GM18502 (cell line): ENCODE results near the gene SPATA33.
"Not testable (repeated sequence)": the region's sequence is repeated elsewhere in the genome, so short reads cannot be mapped to it uniquely, and the experiment has no call there.

Experiments
- ATAC-seq: cut with Tn5 transposase; IDR thresholded peaks from one replicate; pipeline ENCODE4 v1.9.1; 2021; ENCODE audit warnings: mild to moderate bottlenecking; ENCODE audit not compliant: unreplicated experiment, poor library complexity

The SPATA33 gene

GRCh38 chr16:89691231-89691985 is 33.8 kb downstream of the SPATA33 start:
- no peak for ATAC-seq

DNA sequence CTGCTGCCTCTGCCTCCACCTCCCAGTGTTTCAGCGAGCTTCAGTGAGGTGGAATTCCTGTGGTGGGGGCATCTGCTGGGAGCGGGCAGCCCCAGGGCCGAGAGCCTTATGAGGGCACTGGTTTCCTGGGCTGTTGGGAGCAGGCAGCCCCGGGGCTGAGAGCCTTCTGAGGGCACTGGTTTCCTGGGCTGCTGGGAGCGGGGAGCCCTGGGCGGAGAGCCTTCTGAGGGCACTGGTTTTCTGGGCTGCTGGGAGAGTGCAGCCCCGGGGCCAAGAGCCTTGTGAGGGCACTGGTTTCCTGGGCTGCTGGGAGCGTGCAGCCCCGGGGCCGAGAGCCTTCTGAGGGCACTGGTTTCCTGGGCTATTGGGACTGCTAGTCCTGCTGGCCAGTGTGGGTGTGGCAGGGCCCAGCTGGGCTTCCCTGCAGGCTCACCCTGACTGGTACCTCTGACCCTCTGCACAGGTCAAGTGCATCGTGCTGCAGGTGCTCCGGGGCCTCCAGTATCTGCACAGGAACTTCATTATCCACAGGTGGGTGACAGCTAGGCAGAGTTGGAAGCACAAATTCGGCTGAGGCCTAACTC is 34.4 kb downstream of the SPATA33 start:
- ATAC-seq = no peak

- ATAC-seq = no peak
Observed at GRCh38 chr16:89693289-89693731, 35.7 kb downstream of the SPATA33 start.

- ATAC-seq = no peak
Observed at GRCh38 chr16:89693931-89694783, 36.5 kb downstream of the SPATA33 start.

DNA sequence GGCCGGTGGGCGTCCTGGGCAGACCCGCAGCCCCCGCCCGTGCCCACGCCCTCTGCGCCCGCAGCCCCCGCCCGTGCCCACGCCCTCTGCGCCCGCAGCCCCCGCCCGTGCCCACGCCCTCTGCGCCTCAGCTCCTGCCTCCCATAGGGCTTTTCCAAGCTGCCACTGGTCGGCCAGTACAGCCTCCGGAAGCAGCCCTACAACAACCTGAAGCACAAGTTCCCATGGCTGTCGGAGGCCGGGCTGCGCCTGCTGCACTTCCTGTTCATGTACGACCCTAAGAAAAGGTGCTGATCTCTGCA is 37.1 kb downstream of the SPATA33 start:
- not testable (repeated sequence) for ATAC-seq

GRCh38 chr16:89695086-89695874 is 37.6 kb downstream of the SPATA33 start:
- ATAC-seq = no peak

DNA sequence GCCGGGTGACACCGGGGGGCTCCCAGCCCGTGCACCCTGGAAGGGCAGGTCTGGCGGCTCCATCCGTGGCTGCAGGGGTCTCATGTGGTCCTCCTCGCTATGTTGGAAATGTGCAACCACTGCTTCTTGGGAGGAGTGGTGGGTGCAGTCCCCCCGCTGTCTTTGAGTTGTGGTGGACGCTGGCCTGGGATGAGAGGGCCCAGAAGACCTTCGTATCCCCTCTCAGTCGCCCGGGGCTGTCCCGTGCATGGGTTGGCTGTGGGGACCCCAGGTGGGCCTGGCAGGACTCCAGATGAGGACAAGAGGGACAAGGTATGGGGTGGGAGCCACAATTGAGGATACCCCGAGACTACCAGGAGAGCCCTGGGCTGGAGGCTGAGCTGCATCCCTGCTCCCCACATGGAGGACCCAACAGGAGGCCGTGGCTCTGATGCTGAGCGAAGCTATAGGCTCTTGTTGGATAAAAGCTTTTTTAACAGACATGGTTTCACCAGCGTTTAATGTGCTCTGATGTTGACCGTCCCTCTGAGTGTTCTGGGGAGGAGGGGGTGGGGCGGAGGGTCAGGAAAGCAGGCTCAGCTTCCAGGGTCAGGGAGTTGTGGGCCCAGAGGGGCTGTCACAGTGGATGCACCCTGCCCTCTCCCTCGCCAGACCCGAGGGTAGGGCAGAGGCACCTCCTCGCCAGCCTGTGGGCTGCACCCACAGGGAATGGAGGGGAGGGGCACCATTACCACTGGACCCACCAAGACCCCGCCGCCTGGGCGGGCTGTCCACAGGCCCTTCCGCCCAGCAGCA is 38.4 kb downstream of the SPATA33 start:
- no peak for ATAC-seq

- no peak for ATAC-seq
Observed at GRCh38 chr16:89696670-89697128, 39.1 kb downstream of the SPATA33 start.

DNA sequence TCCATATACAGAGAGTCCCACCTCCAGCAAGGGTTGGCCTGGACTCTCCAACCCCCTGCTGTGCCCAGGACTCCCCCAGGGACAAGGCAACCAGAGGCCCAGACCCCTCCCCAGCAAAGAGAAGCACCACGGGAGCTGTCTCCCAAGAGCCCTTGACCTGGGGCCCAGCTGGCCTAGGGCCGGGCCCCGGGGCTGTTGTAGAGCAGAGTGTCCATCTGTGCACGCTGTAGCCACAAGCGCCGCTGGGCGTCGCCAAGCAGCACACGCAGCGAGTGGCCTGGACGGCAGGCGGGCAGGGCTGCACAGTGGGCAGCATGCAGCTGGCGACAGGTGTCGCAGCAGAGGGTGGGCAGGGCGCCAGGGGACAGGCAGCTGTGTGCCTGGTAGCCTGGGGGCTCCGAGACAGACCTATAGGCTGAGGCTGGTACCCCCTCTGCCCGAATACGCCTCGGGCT is 39.6 kb downstream of the SPATA33 start:
- no peak for ATAC-seq

DNA sequence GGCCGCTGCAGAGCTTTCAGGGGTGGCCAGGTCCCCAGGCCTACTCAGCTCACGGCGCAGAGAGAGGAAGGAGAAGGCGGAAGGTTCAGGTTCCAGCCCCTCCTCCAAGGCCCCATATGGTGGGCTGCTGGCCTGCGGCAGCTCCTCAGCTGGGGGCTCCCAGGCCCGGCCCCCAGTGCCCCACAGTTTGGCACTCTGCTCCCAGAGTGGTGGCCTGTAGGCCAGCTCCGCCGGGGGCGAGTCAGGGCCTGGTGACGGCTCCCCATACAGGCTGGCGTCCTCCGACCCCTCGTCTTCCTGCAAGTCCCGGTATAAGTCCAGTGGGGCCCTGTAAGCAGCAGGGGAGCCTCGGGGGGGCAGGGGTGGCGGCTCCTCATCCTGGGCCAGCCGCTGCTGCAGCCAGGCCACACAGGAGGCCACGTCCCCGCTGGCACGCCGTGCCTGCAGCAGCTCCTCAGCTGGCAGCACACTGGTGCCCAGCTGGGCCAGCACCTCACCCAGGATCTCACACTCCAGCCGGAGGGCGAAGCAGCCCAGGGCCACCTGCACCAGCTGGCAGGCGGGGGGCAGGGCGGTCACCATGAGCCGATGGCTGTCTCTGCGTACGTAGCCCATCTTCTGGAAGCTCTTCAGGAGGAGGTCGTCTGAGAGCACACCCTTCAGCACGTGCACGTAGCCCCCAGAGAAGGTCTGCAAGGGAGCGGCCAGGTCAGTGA is 40.1 kb downstream of the SPATA33 start:
- ATAC-seq = no peak

DNA sequence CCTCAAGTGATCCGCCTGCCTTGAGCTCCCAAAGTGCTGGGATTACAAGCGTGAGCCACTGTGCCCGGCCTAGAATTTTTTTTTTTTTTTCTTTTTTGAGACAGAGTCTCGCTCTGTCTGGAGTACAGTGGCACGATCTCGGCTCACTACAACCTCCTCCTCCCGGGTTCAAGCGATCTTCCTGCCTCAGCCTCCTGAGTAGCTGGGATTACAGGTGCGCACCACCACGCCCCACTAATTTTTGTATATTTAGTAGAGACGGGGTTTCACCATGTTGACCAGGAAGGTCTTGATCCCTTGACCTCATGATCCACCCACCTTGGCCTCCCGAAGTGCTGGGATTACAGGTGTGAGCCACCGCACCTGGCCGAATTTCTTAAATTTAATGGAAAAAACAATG is 41.1 kb downstream of the SPATA33 start:
- ATAC-seq = not testable (repeated sequence)

DNA sequence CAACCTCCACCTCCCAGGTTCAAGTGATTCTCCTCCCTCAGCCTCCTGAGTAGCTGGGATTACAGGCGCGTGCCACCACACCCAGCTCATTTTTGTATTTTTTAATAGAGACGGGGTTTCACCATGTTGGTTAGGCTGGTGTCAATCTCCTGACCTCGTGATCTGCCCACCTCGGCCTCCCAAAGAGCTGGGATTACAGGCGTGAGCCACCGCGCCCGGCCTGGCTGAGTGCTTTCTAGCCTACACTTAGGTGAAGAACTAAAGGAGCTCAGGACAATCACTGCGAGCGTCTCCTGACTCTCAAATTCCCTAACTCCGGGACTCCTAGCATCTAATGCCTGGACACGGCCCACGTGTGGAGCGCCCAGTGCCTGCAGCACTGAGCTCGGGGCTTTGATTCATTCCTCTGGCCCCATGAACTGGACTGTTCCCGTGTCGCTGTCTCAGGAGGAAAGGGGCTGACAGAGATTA is 42.0 kb downstream of the SPATA33 start:
- not testable (repeated sequence) for ATAC-seq

GRCh38 chr16:89700100-89700648 is 42.5 kb downstream of the SPATA33 start:
- peak; percentile 56 for ATAC-seq

DNA sequence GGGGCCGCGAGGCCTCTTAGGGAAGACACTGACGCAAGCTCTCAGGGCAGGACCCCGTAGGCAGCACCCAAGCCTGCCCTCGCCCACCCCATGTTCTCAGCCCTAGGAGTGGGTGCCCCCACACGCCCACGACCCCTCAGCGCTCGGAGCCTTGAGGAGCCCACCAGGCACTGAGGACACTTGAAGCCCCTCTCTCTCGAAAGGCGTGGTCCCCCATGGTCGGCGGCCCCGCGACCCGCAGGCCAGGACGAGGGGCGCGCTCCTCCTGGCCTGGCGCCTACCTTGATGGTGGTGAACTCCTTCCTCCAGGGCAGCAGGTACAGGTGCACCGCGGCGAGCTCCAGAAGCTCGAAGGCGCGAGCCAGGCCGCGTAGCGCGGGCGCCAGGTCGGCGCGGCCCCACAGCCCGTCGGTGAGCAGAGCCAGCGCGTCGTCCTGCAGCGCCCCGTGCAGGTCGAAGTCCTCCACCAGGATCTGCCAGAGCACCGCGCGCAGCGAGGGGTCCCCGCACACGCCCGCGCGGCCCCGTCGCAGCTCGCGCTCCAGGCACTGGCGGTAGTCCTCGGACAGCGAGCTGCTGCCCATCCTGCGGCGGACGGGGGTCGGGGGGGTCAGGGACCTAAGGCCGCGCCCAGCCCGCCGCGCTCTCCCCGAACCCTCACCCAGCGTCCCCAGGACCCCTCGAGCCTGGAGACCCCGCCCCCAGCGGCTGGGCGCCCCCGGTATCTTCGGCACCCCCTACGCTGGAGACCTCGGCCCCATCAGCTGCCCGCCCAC is 43.2 kb downstream of the SPATA33 start:
- ATAC-seq = no peak

GRCh38 chr16:89701425-89702406 is 44.1 kb downstream of the SPATA33 start, which contains the start of gene SPATA2L:
Gene SPATA2L, minus strand, starts transcription at chr16:89701705. Its CDS starts 473 bp downstream, at chr16:89701232.
- peak; percentile 74 for ATAC-seq

DNA sequence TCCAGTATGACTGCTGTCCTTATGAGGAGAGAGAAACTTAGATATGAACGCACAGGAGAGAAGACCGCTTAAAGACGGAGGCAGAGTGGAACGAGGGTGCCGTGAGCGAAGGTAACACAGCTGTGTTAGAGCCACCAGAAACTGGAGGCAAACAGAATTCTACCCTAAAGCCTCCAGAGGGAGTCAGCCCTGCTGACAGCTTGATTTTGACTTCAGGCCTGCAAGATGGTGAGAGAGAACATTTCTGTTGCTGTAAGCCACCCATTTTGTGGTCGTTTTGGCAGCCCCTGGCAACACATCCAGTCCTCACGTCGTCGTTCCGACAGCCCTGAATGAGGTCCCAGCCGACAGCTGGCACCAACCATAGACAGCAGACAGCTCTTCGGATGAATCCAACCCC is 46.6 kb downstream of the SPATA33 start:
- no peak for ATAC-seq
